Duodenal mucosa (tissue), 2 donors: ENCODE measurements around the gene ABCA1.
"Not testable (repeated sequence)": the region's sequence is repeated elsewhere in the genome, so short reads cannot be mapped to it uniquely, and the experiment has no call there.

ENCODE experiments used
- H3K27ac ChIP-seq: one replicate; pipeline ENCODE4 v1.7.0; 2013; ENCODE audit warnings: low read depth, low read length
- H3K27me3 ChIP-seq, 2 donors: one replicate each; pipeline ENCODE4 v1.7.0; 2013; ENCODE audit warnings: low read length in 2 of 2, control low read depth in 1 of 2; ENCODE audit not compliant: insufficient read depth in 2 of 2, control insufficient read depth in 1 of 2
- H3K36me3 ChIP-seq, 2 donors: one replicate each; pipeline ENCODE4 v1.7.0; 2013; ENCODE audit warnings: low read length in 2 of 2, control low read depth in 1 of 2; ENCODE audit not compliant: insufficient read depth in 2 of 2, control insufficient read depth in 1 of 2
- H3K4me1 ChIP-seq, 2 donors: one replicate each; pipeline ENCODE4 v1.7.0; 2013; ENCODE audit warnings: low read length in 2 of 2, control low read depth in 1 of 2; ENCODE audit not compliant: insufficient read depth in 2 of 2, control insufficient read depth in 1 of 2
- H3K4me3 ChIP-seq, 2 donors: one replicate each; pipeline ENCODE4 v1.7.0; 2013; ENCODE audit warnings: low read length in 2 of 2, low read depth in 1 of 2
- H3K9ac ChIP-seq, 2 donors: one replicate each; pipeline ENCODE4 v1.7.0; 2013; ENCODE audit warnings: low read length in 2 of 2, low read depth in 1 of 2
- H3K9me3 ChIP-seq, 2 donors: one replicate each; pipeline ENCODE4 v1.7.0; 2013; ENCODE audit warnings: low read length in 2 of 2, control low read depth in 1 of 2; ENCODE audit not compliant: control insufficient read depth in 1 of 2

Gene ABCA1

DNA sequence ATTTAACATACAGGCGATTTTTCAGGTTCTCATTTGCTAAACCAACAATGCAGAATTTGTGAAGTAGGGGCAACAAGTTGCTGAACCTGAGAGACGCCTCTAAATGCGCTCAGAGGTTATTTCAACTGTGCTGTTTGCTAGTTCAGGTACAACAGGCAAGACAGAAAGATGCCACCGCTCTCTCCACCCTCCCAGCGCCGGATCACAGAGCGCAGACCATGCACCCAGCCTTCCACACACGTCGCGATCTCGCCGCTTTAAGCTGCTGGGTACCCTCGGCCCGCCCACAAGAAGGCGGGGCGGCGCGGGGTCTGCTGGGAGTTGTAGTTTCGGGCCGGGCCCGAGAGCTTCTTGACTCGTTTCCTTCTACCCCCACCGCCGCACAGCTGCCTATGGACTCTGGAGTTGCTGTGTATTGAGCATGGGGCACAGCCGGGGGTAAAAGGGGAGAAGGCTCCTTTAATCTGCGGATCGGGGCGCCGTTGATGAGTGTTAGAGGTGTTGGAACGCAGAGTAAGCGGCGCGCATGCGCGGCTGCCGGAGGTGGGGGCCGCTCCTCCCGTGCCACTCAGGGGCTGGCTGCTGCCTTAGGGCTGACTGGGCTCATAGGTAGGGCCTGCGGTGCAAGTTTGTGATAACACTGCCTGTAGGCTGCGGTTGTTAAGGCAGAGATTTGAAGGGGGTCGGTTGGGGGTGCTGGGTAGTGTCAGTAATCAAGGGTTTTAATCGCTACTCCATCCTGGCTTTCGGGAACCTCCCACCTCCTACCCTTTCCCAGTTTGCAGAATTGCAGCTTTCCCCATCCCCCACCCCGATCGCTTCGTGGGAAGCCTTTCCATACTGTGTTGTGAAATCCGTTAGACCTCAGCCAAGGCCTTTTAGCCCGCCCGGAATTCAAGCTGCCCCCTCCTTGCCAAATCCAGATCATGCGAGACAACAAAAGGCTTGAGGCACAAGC lies 40.3 kb upstream of the ABCA1 start:
- Histone ChIP-seq H3K9me3 (no peaks in the 10 kb centered on the region), H3K9ac (peak overlapping the region in 1 of 2 donors; percentile 58), H3K4me1 (peaks cover 0 to 3% of the 10 kb centered on the region in 2 donors), H3K36me3 (no peaks in the 10 kb centered on the region), H3K4me3 (peak overlapping the region; percentile 81 to 82), H3K27ac (peak overlapping the region; percentile 60), H3K27me3 (no peaks in the 10 kb centered on the region)

GRCh38 chr9:104963076-104963475 lies 35.1 kb upstream of the ABCA1 start:
- Histone ChIP-seq H3K4me1 (peaks cover 10 to 12% of the 10 kb centered on the region in 2 donors), H3K4me3 (no peak overlapping the region), H3K27me3 (no peaks in the 10 kb centered on the region), H3K9ac (no peak overlapping the region), H3K36me3 (no peaks in the 10 kb centered on the region), H3K9me3 (no peaks in the 10 kb centered on the region), H3K27ac (no peak overlapping the region)

DNA sequence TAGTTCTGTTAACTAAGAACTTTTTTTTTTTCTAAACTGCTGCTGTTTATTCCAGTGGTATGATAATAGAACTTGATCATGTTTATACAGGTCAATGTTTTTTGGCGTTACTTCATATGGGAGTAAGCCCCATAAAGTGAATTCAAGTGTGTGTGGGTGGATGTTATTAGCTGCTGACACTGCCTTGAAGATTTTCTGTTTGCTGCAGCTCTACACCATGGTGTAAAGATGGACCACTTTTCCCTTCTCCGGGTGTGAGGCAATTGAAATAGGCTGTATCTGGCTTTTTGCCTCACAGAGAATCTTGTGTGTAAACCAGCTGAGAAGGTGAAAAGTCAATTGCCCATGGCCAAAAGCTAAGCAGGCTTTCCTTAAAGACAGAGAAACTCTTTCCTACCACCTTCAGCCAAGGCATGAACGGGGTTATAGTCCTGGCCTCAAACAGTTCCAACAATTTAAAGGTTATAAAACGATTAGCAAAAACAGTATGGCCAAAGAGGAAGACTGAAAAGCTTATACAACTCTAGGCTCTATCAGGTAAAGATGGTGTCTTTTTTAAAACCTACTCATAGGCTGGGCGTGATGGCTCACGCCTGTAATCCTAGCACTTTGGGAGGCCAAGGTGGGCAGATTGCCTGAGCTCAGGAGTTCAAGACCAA lies 33.9 kb upstream of the ABCA1 start:
- Histone ChIP-seq H3K4me3 (no peak overlapping the region), H3K36me3 (no peaks in the 10 kb centered on the region), H3K27me3 (no peaks in the 10 kb centered on the region), H3K9me3 (no peaks in the 10 kb centered on the region), H3K4me1 (peaks cover 8 to 12% of the 10 kb centered on the region in 2 donors), H3K27ac (no peak overlapping the region), H3K9ac (no peak overlapping the region)

- Histone ChIP-seq H3K36me3 (no peaks in the 10 kb centered on the region), H3K27ac (no peak overlapping the region), H3K4me1 (peaks cover 8 to 12% of the 10 kb centered on the region in 2 donors), H3K27me3 (no peaks in the 10 kb centered on the region), H3K4me3 (no peak overlapping the region), H3K9me3 (no peaks in the 10 kb centered on the region), H3K9ac (no peak overlapping the region)
Measured at GRCh38 chr9:104961238-104961637, 33.3 kb upstream of the ABCA1 start.

DNA sequence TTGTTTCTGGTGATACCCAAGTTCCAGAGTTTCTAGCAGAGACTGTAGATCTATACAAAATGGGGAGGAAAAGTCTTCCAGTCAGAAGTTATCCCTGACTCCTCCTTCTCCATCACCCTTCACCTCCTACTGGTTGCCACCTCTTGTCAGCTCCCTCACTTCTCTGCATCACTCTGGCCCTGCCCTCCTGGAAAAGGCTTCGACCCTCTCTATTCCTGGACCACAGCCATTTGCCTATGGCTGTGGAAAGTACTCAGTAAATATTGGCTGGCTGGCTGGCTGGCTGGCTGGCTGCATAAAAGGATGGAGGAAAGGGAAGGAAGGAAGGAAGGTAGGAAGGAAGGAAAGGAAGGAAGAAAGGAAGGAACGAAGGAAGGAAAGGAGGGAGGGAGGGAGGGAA lies 32.7 kb upstream of the ABCA1 start:
- H3K9me3 ChIP-seq, result no peaks in the 10 kb centered on the region
- H3K9ac ChIP-seq, result no peak overlapping the region
- no peaks in the 10 kb centered on the region for H3K27me3 ChIP-seq
- no peak overlapping the region for H3K4me3 ChIP-seq
- no peak overlapping the region for H3K27ac ChIP-seq
- peaks cover 8 to 12% of the 10 kb centered on the region in 2 donors for H3K4me1 ChIP-seq
- H3K36me3 ChIP-seq, result no peaks in the 10 kb centered on the region

DNA sequence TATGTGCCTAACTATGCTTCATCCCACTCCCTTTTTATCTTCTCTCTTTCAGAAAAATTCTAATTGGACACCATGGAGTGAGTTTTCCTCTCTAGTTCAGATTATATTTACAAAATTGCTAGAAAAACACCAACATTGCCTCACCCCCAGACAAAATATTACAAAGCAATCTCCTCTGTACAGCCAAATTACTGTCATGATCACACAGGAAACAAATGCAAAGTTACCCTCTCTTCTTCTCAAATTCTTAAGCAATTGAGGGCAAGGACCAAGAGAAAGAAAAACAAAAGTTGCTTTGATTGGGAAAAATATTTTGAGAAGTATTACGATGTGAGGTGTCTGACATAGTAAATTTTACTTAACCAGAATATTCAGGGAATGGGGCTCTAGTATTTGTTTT lies 30.8 kb upstream of the ABCA1 start:
- Histone ChIP-seq H3K9me3 (no peaks in the 10 kb centered on the region), H3K9ac (no peak overlapping the region), H3K4me3 (no peak overlapping the region), H3K27ac (no peak overlapping the region), H3K36me3 (no peaks in the 10 kb centered on the region), H3K4me1 (peaks cover 8 to 12% of the 10 kb centered on the region in 2 donors), H3K27me3 (no peaks in the 10 kb centered on the region)

DNA sequence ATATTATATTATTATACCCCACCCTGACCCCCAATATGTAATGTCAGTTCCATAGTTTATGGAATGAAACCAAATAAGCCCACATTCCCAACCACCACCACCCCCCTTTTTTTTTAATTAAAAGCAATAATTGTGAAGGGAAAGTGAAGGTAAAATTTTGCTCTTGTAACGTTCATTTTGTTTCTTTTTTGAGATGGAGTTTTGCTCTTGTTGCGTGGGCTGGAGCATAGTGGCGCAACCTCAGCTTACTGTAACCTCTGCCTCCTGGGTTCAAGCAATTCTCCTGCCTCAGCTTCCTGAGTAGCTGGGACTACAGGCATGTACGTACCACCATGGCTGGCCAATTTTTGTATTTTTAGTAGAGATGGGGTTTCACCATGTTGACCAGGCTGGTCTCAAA lies 30.1 kb upstream of the ABCA1 start:
- not testable (repeated sequence) for H3K9ac ChIP-seq
- H3K4me1 ChIP-seq, result peaks cover 8 to 12% of the 10 kb centered on the region in 2 donors

DNA sequence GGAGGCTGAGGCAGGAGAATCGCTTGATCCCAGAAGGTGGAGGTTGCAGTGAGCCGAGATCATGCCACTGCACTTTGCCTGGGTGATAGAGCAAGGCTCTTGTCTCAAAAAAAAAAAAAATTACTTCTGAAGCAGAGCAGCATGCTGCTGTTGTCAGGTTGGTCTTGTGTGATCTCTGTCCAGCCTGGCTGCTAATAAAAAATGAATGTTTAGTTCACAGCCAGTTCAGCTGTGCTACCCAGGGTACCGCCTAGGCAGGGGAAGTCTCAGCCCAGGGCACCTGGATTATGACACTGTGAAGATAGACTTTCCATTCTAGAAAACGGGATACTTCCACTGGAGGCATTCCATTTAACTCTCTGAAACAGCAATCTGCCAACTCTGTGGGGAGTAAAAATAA lies 23.5 kb upstream of the ABCA1 start:
- Histone ChIP-seq H3K9me3 (no peaks in the 10 kb centered on the region), H3K27me3 (no peaks in the 10 kb centered on the region), H3K4me3 (no peak overlapping the region), H3K9ac (no peak overlapping the region), H3K4me1 (no peaks in the 10 kb centered on the region), H3K36me3 (no peaks in the 10 kb centered on the region), H3K27ac (no peak overlapping the region)

More for the DNA sequence above, 30.1 kb upstream of the ABCA1 start:
- H3K27me3 ChIP-seq, H3K4me3 ChIP-seq, H3K36me3 ChIP-seq, H3K9me3 ChIP-seq, H3K27ac ChIP-seq: not testable (repeated sequence)

DNA sequence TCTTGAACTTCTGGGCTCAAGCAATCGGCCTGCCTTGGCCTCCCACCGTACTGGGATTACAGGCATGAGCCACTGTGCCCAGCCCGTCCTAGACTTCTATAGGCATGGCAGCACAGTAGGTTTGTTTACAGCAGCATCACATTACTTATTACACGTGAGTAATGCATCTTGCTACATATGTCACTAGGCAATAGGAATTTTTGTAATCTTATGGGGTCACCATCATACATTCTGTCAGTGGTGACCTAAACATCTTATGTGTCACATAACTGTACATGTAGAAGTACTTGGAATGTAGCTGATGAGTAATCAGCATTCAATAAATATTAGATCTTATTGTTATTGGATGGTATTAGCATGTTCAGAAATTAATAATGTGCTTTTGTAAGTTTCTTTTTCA lies 22.9 kb upstream of the ABCA1 start:
- Histone ChIP-seq H3K9ac (no peak overlapping the region), H3K9me3 (no peaks in the 10 kb centered on the region), H3K4me1 (no peaks in the 10 kb centered on the region), H3K27ac (no peak overlapping the region), H3K36me3 (no peaks in the 10 kb centered on the region), H3K27me3 (no peaks in the 10 kb centered on the region), H3K4me3 (no peak overlapping the region)

DNA sequence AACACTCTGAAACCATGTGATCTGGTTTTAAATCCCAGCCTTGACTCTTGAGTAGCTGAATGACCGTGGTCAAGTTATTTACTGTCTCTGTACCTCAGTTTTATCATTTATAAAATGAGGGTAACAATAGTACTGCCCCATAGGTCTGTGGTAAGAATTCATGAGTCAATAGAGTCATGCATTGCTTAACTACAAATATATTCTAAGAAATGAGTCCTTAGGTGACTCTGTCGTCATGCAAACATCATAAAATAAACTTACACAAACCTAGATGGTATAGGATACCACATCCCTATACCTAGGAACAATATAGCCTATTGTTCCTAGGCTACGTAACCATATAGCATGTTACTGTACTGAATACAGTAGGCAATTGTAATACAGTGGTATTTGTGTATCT lies 20.3 kb upstream of the ABCA1 start:
- Histone ChIP-seq H3K9ac (no peak overlapping the region), H3K27ac (no peak overlapping the region), H3K36me3 (no peaks in the 10 kb centered on the region), H3K4me1 (no peaks in the 10 kb centered on the region), H3K27me3 (no peaks in the 10 kb centered on the region), H3K9me3 (no peaks in the 10 kb centered on the region), H3K4me3 (no peak overlapping the region)
